LNCaP clone FGC (cell line): Measurements from ENCODE around the gene FASLG.
"Not testable (repeated sequence)": the region's sequence is repeated elsewhere in the genome, so short reads cannot be mapped to it uniquely, and the experiment has no call there.

Experiments used
- DNase-seq: peaks from one replicate; pipeline ENCODE4 v3.0.0-alpha.2; 2011; ENCODE audit warnings: low read depth
- H3K4me3 ChIP-seq: 2 replicates; pipeline ENCODE4 v1.5.1; 2011; ENCODE audit warnings: mild to moderate bottlenecking, low read depth, low read length, control low read depth
- CTCF ChIP-seq: IDR thresholded peaks from 2 replicates; pipeline ENCODE4 v1.5.1; 2012; ENCODE audit warnings: mild to moderate bottlenecking; ENCODE audit not compliant: control insufficient read depth, insufficient read depth; ENCODE audit errors: extremely low read depth

The FASLG gene

GRCh38 chr1:172679000-172679772 lies 20.3 kb downstream of the FASLG start:
- no peak for TF ChIP-seq CTCF
- H3K4me3 ChIP-seq: no peak overlapping the region
- DNase-seq: no peak

GRCh38 chr1:172680244-172680643 lies 21.3 kb downstream of the FASLG start:
- no peak for TF ChIP-seq CTCF
- no peak for DNase-seq
- no peak overlapping the region for H3K4me3 ChIP-seq

- DNase-seq: no peak
- TF ChIP-seq CTCF: no peak
- no peak overlapping the region for H3K4me3 ChIP-seq
These were observed 21.9 kb downstream of the FASLG start for GRCh38 chr1:172680733-172681275.

- TF ChIP-seq CTCF: no peak
- no peak for DNase-seq
- no peak overlapping the region for H3K4me3 ChIP-seq
These were observed 23.9 kb downstream of the FASLG start for GRCh38 chr1:172682812-172683211.

- no peak for DNase-seq
- H3K4me3 ChIP-seq: no peak overlapping the region
- no peak for TF ChIP-seq CTCF
These were observed 27.2 kb downstream of the FASLG start for GRCh38 chr1:172686143-172686542.

- not testable (repeated sequence) for DNase-seq, H3K4me3 ChIP-seq
These were observed 29.7 kb downstream of the FASLG start for GRCh38 chr1:172688428-172689085.

- not testable (repeated sequence) for DNase-seq, H3K4me3 ChIP-seq
These were observed 32.0 kb downstream of the FASLG start for GRCh38 chr1:172690925-172691324.
